HCT116 (cell line): ENCODE measurements around the gene LEMD1.

ENCODE experiments used
- ATF3 ChIP-seq: IDR thresholded peaks from 2 replicates; pipeline ENCODE4 v1.6.1; 2012
- CTCF ChIP-seq, 3 experiments: fragments of 200-600 bp in 1 of 3; sonication (generic) in 1 of 3; IDR thresholded peaks in 2 of 3; conservative IDR thresholded peaks in 1 of 3; 2 replicates each; pipeline ENCODE4 v1.5.1; 2012 to 2017; ENCODE audit warnings: low read depth in 2 of 3, low read length in 2 of 3, antibody characterized with exemption in 1 of 3, borderline replicate concordance in 1 of 3, control low read depth in 1 of 3, mild to moderate bottlenecking in 1 of 3, mixed read lengths in 1 of 3, mixed run types in 1 of 3, moderate library complexity in 1 of 3; ENCODE audit not compliant: insufficient read depth in 1 of 3
- EGR1 ChIP-seq: IDR thresholded peaks from 2 replicates; pipeline ENCODE4 v1.6.1; 2012; ENCODE audit warnings: low read depth
- EZH2phosphoT487 ChIP-seq: fragments of 200-600 bp; IDR thresholded peaks from 2 replicates; pipeline ENCODE4 v1.6.1; 2018; ENCODE audit warnings: antibody characterized with exemption, borderline replicate concordance
- JUND ChIP-seq: IDR thresholded peaks from 2 replicates; pipeline ENCODE4 v1.6.1; 2012
- POLR2A ChIP-seq: IDR thresholded peaks from 2 replicates; pipeline ENCODE4 v1.7.0; 2011; ENCODE audit warnings: borderline replicate concordance; ENCODE audit not compliant: insufficient read depth, insufficient read length; ENCODE audit errors: extremely low read depth
- POLR2AphosphoS5 ChIP-seq: IDR thresholded peaks from 2 replicates; pipeline ENCODE4 v1.6.1; 2011; ENCODE audit warnings: mild to moderate bottlenecking, low read depth, low read length, moderate library complexity
- RAD21 ChIP-seq: IDR thresholded peaks from 2 replicates; pipeline ENCODE4 v1.6.1; 2012; ENCODE audit warnings: low read depth, mild to moderate bottlenecking
- REST ChIP-seq: IDR thresholded peaks from 2 replicates; pipeline ENCODE4 v1.6.1; 2012; ENCODE audit warnings: low read depth
- SP1 ChIP-seq: IDR thresholded peaks from 2 replicates; pipeline ENCODE4 v1.6.1; 2012; ENCODE audit warnings: low read depth
- TCF7L2 ChIP-seq: IDR thresholded peaks from 2 replicates; pipeline ENCODE4 v1.7.0; 2011; ENCODE audit warnings: borderline replicate concordance, inconsistent platforms; ENCODE audit not compliant: insufficient read depth, insufficient read length; ENCODE audit errors: extremely low read depth
- YY1 ChIP-seq: IDR thresholded peaks from 2 replicates; pipeline ENCODE4 v1.6.1; 2011; ENCODE audit warnings: low read length, low read depth, moderate library complexity, mild to moderate bottlenecking; ENCODE audit not compliant: insufficient replicate concordance; ENCODE audit errors: extremely low read depth
- ZNF274 ChIP-seq: fragments of 200-500 bp; sonication (Bioruptor generic); IDR thresholded peaks from 2 replicates; pipeline ENCODE4 v1.6.1; 2014; ENCODE audit warnings: mild to moderate bottlenecking, low read depth, low read length, inconsistent platforms

- no peak for TF ChIP-seq CTCF (IDR thresholded peaks at IDR 0.05 in 2 of 3, conservative IDR thresholded peaks at IDR 0.05 in 1 of 3; ENCODE audit: borderline replicate concordance in 1 of 3, insufficient read depth in 1 of 3, low read depth in 2 of 3, low read length in 2 of 3)
- no peak for TF ChIP-seq JUND
- TF ChIP-seq POLR2A: no peak
- TF ChIP-seq RAD21: no peak
- TF ChIP-seq SP1: no peak
- TF ChIP-seq ATF3: no peak
- no peak for TF ChIP-seq YY1
- TF ChIP-seq POLR2AphosphoS5: no peak
- no peak for TF ChIP-seq TCF7L2
- no peak for TF ChIP-seq ZNF274
- no peak for TF ChIP-seq EZH2phosphoT487
- no peak for TF ChIP-seq REST
- no peak for TF ChIP-seq EGR1
Observed at GRCh38 chr1:205451759-205452164, 29.9 kb upstream of the LEMD1 start.
